Lower lobe of right lung (tissue), 2 donors: ENCODE results near the gene GPR12. TPM values are rescaled to one million over a fixed set of nuclear protein-coding genes. Genes with fewer than 3 reads are reported as not detected.

ENCODE experiments used
- ATAC-seq, 2 donors: fragments of 200-7000 bp; cut with Tn5 transposase; one replicate each; pipeline ENCODE4 v1.9.1; 2020 to 2022; ENCODE audit warnings: mild to moderate bottlenecking in 2 of 2, moderate library complexity in 2 of 2
- DNase-seq: peaks from one replicate; pipeline ENCODE4 v3.0.0-alpha.2; 2020
- H3K27ac ChIP-seq: fragments of 200-600 bp; one replicate; pipeline ENCODE4 v1.8.0; 2022
- H3K27me3 ChIP-seq: fragments of 200-600 bp; one replicate; pipeline ENCODE4 v1.8.0; 2022; ENCODE audit warnings: low read depth
- H3K36me3 ChIP-seq: fragments of 200-600 bp; one replicate; pipeline ENCODE4 v1.8.0; 2022; ENCODE audit warnings: mild to moderate bottlenecking
- H3K4me1 ChIP-seq: fragments of 200-600 bp; one replicate; pipeline ENCODE4 v1.8.0; 2022
- H3K4me3 ChIP-seq: fragments of 200-600 bp; one replicate; pipeline ENCODE4 v1.8.0; 2022; ENCODE audit warnings: mild to moderate bottlenecking
- H3K9me3 ChIP-seq: fragments of 200-600 bp; one replicate; pipeline ENCODE4 v1.8.0; 2022
- intact Hi-C: fragments of 100-400 bp; cut with DNase I; formaldehyde crosslinking; loops from one replicate; pipeline ENCODE4 v1.11.0; 2022
- total RNA-seq: library from RNA; stranded (reverse); fragmentation: NEBNext Ultra II Directional; extraction: Animal tissue kit (Norgen Biotek cat#: 25700); gene quantifications from one replicate; pipeline ENCODE4 v1.2.1, GENCODE V29; 2021
- TF ChIP-seq, protein P1 (sequence below): fragments of 200-600 bp; IDR thresholded peaks from one replicate; pipeline ENCODE4 v1.8.0; 2022; ENCODE audit warnings: antibody characterized with exemption, mild to moderate bottlenecking
- donor health status: DM: no; HTN: yes; CAD: no; lungs with severe emphysema.

The GPR12 gene
- total RNA-seq, 1 donor from 2014 or later, result not detected

DNA sequence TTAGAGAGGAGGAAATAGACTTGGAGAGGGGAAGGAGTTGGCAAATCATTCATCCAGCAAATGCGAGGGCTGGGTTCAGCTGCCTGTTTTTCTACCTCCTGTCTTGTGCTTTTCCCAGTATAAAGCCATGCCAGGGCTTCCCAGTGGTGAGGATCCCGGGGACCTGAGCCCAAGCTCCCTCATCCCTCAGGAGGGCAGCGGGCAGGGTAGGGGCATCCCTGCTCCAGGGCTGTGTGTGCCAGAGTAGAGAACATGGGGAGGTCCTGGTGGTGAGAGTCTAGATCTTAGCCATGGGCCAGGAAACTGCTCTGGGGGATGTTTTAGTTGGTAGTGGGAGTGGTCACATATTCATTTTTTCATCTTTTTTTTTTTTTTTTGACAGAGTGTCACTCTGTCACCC lies 43.6 kb downstream of the GPR12 start:
- ATAC-seq, result no peak
- H3K4me1 ChIP-seq, result no peaks in the 10 kb centered on the region
- no peak overlapping the region for H3K4me3 ChIP-seq
- H3K27ac ChIP-seq, result no peak overlapping the region
- no peak for DNase-seq
- intact Hi-C loops, result no loop called here
- no peaks in the 10 kb centered on the region for H3K36me3 ChIP-seq
- H3K9me3 ChIP-seq, result no peaks in the 10 kb centered on the region
- TF ChIP-seq, protein P1, sequence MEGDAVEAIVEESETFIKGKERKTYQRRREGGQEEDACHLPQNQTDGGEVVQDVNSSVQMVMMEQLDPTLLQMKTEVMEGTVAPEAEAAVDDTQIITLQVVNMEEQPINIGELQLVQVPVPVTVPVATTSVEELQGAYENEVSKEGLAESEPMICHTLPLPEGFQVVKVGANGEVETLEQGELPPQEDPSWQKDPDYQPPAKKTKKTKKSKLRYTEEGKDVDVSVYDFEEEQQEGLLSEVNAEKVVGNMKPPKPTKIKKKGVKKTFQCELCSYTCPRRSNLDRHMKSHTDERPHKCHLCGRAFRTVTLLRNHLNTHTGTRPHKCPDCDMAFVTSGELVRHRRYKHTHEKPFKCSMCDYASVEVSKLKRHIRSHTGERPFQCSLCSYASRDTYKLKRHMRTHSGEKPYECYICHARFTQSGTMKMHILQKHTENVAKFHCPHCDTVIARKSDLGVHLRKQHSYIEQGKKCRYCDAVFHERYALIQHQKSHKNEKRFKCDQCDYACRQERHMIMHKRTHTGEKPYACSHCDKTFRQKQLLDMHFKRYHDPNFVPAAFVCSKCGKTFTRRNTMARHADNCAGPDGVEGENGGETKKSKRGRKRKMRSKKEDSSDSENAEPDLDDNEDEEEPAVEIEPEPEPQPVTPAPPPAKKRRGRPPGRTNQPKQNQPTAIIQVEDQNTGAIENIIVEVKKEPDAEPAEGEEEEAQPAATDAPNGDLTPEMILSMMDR, result no peak
- peaks cover 10% of the 10 kb centered on the region for H3K27me3 ChIP-seq

DNA sequence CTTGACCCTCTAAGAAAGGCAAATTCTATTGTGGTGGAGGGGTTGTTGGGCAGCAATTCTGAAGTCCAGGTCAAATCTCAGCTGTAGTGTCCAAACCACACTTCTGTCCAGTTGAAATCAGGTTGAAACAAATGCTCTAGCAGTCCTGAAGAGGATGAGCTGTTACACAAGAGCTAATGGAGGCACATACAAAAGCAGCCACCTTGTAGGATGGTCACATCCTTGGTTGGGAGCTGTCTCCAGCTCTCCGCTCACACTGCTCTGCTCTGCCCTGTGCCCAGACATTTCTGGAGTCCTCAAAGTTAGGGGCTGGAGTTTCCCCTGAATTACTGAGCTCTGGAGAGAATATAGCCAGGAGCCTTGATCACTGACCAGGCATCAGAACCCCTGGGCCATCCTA lies 47.2 kb downstream of the GPR12 start:
- no peak overlapping the region for H3K27ac ChIP-seq
- no peaks in the 10 kb centered on the region for H3K4me1 ChIP-seq
- no peak for ATAC-seq
- no peak for DNase-seq
- no peaks in the 10 kb centered on the region for H3K9me3 ChIP-seq
- intact Hi-C loops, result no loop called here
- no peaks in the 10 kb centered on the region for H3K36me3 ChIP-seq
- no peaks in the 10 kb centered on the region for H3K27me3 ChIP-seq
- TF ChIP-seq, protein P1, result no peak
- H3K4me3 ChIP-seq, result no peak overlapping the region

DNA sequence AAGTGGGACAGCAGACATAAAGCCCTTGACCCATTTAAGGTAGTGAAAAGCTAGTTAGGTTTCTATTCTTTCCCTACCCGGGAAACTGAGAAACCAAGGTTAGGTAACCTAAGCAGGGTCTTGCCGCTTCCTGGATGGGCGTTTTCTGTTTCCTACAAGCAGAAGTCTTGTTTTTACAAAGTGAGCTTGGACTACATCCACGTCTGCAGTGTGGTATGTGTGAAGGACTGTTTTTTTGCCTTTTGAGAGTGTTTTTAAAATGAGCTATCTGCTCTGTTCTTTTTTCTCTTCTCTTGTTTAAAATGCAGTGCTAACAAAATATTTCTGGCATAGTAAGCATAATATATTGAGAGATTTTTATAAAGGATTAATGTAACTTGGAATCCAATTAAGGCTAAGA lies 49.4 kb downstream of the GPR12 start:
- no peaks in the 10 kb centered on the region for H3K9me3 ChIP-seq
- no peaks in the 10 kb centered on the region for H3K4me1 ChIP-seq
- no peak for DNase-seq
- no peak for ATAC-seq
- no peak overlapping the region for H3K27ac ChIP-seq
- no peaks in the 10 kb centered on the region for H3K36me3 ChIP-seq
- intact Hi-C loops, result no loop called here
- no peak overlapping the region for H3K4me3 ChIP-seq
- TF ChIP-seq, protein P1, result no peak
- H3K27me3 ChIP-seq, result no peaks in the 10 kb centered on the region

DNA sequence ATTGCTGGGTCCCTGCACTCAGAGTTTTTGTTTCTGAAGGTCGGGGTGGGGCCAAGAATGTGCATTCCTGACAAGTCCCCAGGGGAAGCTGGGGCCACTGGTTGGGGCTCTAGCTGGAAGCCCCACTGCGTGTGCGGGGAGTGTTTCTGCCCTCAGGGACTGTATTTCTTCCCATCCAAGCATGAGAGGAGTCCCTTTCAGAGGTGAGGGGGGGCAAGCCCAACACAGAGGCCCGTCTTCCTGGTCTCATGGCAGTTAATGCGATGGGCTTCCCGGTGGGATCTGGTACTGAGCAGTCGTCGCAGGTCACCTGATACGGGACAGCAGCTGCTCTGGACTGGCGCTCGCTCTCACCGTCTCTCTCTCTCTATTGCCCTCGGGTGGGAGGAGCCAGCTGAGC lies 50.4 kb downstream of the GPR12 start:
- TF ChIP-seq, protein P1, result no peak
- DNase-seq (no peak), ATAC-seq (no peak)
- intact Hi-C loops, result no loop called here
- no peaks in the 10 kb centered on the region for H3K4me1 ChIP-seq
- H3K27me3 ChIP-seq, result no peaks in the 10 kb centered on the region
- no peak overlapping the region for H3K27ac ChIP-seq
- no peaks in the 10 kb centered on the region for H3K9me3 ChIP-seq
- no peak overlapping the region for H3K4me3 ChIP-seq
- no peaks in the 10 kb centered on the region for H3K36me3 ChIP-seq

DNA sequence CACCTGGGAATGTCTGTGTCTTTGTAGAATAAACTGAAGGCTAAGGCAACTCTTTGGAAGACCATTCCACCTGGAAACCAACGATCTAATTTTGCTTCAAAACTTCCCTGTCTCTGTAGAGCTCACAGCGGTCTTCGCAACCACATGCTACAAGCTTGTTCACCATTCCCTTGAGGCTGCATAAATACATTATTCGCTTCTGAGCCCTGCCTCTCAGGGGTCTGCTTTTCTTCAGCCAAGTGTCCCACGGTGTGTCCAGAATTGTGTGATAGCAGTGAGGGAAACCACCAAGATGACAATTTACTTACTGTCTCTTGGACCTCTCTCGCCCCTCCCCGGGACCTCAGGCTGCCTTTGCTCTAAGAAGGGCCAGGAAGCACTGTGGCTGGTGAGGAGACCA lies 51.1 kb downstream of the GPR12 start:
- intact Hi-C loops, result no loop called here
- DNase-seq, result no peak

More for the DNA sequence above, 51.1 kb downstream of the GPR12 start:
- Histone ChIP-seq H3K4me3 (no peak overlapping the region), H3K9me3 (no peaks in the 10 kb centered on the region), H3K4me1 (no peaks in the 10 kb centered on the region), H3K27me3 (no peaks in the 10 kb centered on the region), H3K36me3 (no peaks in the 10 kb centered on the region), H3K27ac (no peak overlapping the region)
- ATAC-seq, result no peak
- TF ChIP-seq, protein P1, result no peak
